PFSK-1 (cell line): ENCODE results near the gene TMEM272. TPM values are rescaled to one million over a fixed set of nuclear protein-coding genes. Genes with fewer than 3 reads are reported as not detected.

ENCODE experiments used
- FOXP2 ChIP-seq: optimal IDR thresholded peaks from 2 replicates; pipeline ENCODE3; 2011; ENCODE audit warnings: borderline replicate concordance, control low read depth, inconsistent platforms; ENCODE audit not compliant: insufficient read depth; ENCODE audit errors: extremely low read length, extremely low read depth
- POLR2AphosphoS5 ChIP-seq: IDR thresholded peaks from 2 replicates; pipeline ENCODE4 v1.6.1; 2012; ENCODE audit warnings: low read depth, mild to moderate bottlenecking, control low read depth, low read length, moderate library complexity
- REST ChIP-seq, 2 experiments: IDR thresholded peaks; 2 replicates each; pipeline versions ENCODE4 v1.6.1 to v1.8.0; 2011 to 2012; ENCODE audit warnings: low read depth in 2 of 2, low read length in 2 of 2, control low read depth in 1 of 2, inconsistent platforms in 1 of 2, mild to moderate bottlenecking in 1 of 2, moderate library complexity in 1 of 2; ENCODE audit not compliant: insufficient read depth in 1 of 2
- SIN3A ChIP-seq: IDR thresholded peaks from 2 replicates; pipeline ENCODE4 v1.6.1; 2012; ENCODE audit warnings: mild to moderate bottlenecking, low read length, moderate library complexity, borderline replicate concordance; ENCODE audit not compliant: insufficient read depth
- TAF1 ChIP-seq: IDR thresholded peaks from 2 replicates; pipeline ENCODE4 v1.6.1; 2012; ENCODE audit warnings: low read length, control low read depth, borderline replicate concordance; ENCODE audit not compliant: insufficient read depth
- polyA plus RNA-seq: library from polyadenylated mRNA; unstranded; fragments of >200 nt; gene quantifications from one replicate; pipeline ENCODE4 v1.2.1, GENCODE V29; 2012; ENCODE audit warnings: low read depth, missing spikeins; ENCODE audit not compliant: insufficient read length

The TMEM272 gene
- not detected for polyA plus RNA-seq

GRCh38 chr13:51844862-51845573, at the start of gene TMEM272:
TMEM272 (minus strand) TSS chr13:51845177; CDS start chr13:51838530, 6,647 bp downstream.
- TF ChIP-seq TAF1 (no peak), POLR2AphosphoS5 (no peak), SIN3A (no peak), FOXP2 (no peak), REST (IDR thresholded peaks at IDR 0.05; ENCODE audit: insufficient read depth in 1 of 2, low read depth in 2 of 2, low read length in 2 of 2) (no peak)

DNA sequence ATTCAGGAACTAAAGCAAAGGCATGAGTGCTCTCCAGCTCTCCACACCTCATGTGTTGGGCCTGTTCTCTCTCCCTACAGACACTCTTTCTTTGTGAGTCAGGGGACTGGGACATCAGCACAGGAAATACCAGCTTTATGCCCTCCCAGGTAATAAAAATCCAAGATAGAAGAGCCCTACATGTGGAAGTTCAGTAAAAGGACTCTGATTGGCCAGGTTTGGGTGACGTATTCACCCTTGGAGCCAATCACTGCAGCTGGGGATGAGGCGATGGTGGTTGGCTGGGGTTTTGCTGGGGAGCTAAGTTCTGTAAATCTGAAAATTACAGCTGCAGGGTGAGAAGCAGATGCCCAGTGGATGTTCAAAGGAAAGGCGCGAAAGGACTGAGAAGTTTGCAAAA, 49.3 kb upstream of the TMEM272 start:
- TF ChIP-seq TAF1 (no peak), SIN3A (no peak), POLR2AphosphoS5 (no peak), REST (IDR thresholded peaks at IDR 0.05; ENCODE audit: insufficient read depth in 1 of 2, low read depth in 2 of 2, low read length in 2 of 2) (no peak), FOXP2 (no peak)

DNA sequence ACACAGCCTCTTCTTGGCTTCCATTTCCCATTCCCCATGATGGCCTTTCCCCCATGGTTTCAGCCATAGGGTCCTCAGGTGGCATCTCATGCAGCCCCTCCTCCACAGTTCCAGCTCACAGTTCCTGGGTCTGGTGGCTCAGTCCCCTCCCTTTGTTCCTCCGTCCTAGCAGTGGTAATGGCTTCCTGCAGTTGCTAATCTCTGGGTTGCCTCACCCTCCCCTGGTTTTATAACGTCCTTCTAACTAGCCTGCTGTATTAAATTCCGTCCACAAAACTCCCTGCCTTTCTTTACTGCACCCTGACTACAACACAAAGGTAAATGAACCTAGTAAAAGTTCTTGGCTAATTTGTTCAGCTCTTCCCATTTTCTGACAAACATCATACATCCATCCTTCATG, 47.7 kb upstream of the TMEM272 start:
- no peak for TF ChIP-seq REST (IDR thresholded peaks at IDR 0.05; ENCODE audit: insufficient read depth in 1 of 2, low read depth in 2 of 2, low read length in 2 of 2)
- TF ChIP-seq TAF1, result no peak
- no peak for TF ChIP-seq SIN3A
- no peak for TF ChIP-seq FOXP2
- TF ChIP-seq POLR2AphosphoS5, result no peak

DNA sequence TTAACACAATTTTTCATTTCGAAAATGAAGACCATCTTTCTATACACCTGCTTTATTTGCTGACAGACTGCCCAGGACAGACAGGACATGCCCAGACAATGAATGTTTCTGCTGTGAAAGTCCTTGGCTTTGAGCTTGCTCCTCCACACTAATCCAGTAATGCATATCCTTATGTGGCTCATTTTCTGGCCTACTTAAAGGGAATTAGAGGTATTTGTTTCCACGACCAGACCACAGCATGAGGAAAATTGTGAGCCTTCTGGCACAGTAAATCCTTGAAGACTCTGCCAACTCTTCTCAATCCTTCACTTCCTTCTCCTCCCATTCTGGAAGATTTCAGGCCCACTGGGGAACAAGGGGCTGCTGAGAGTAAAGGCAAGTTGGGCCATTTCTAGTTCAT, 42.5 kb upstream of the TMEM272 start:
- TF ChIP-seq FOXP2, result no peak
- no peak for TF ChIP-seq TAF1
- TF ChIP-seq POLR2AphosphoS5, result no peak
- no peak for TF ChIP-seq REST (IDR thresholded peaks at IDR 0.05; ENCODE audit: insufficient read depth in 1 of 2, low read depth in 2 of 2, low read length in 2 of 2)
- no peak for TF ChIP-seq SIN3A

DNA sequence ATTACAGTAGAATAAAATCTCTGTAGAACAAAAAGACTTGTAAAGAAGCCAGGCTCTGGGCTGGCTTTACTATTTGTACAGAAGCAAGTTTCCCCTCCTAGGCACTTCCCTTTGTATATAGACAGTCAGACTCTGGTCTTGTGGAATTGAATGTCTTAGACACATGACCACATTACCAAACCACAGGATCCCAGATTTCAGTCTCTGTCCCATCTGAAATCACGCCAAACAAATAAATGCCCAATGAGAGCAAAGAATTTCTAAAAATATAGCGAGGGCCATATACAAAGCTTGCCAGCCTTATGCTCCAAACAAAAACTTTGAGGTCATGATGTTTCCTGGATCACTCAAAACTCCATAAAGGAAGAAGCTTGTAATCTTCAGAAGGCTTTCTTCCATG, 40.7 kb upstream of the TMEM272 start:
- TF ChIP-seq REST (IDR thresholded peaks at IDR 0.05; ENCODE audit: insufficient read depth in 1 of 2, low read depth in 2 of 2, low read length in 2 of 2), result no peak
- no peak for TF ChIP-seq POLR2AphosphoS5
- TF ChIP-seq TAF1, result no peak
- TF ChIP-seq SIN3A, result no peak
- no peak for TF ChIP-seq FOXP2
